CD4-positive, alpha-beta memory T cell (primary cell): ENCODE measurements around the gene CPAMD8. TPM values are rescaled to one million over a fixed set of nuclear protein-coding genes. Genes with fewer than 3 reads are reported as not detected.

Experiments used
- CTCF ChIA-PET: fragments of 350-600 bp; sonication (Branson Sonifier 250); formaldehyde crosslinking; loops from one replicate; lab custom pipeline; 2021; ENCODE audit warnings: inconsistent platforms; ENCODE audit not compliant: partially characterized antibody; lab: Charles Lee
- POLR2A ChIA-PET: fragments of 350-600 bp; sonication (Branson Sonifier 250); formaldehyde crosslinking; loops from one replicate; lab custom pipeline; 2021; ENCODE audit not compliant: partially characterized antibody; lab: Charles Lee
- DNase-seq, 5 donors: peaks; one replicate each; pipeline versions ENCODE4 v3.0.0 to v3.0.0-alpha.2; 2020 to 2022; ENCODE audit warnings: mixed read lengths in 1 of 5
- H3K27ac ChIP-seq: one replicate; pipeline ENCODE4 v1.7.0; 2013; ENCODE audit warnings: low read depth, low read length
- H3K27me3 ChIP-seq: 2 replicates; pipeline ENCODE4 v1.7.0; 2013; ENCODE audit warnings: mild to moderate bottlenecking, low read length, moderate library complexity; ENCODE audit not compliant: insufficient read depth
- H3K36me3 ChIP-seq: 2 replicates; pipeline ENCODE4 v1.7.0; 2013; ENCODE audit warnings: mild to moderate bottlenecking, low read length, moderate library complexity; ENCODE audit not compliant: insufficient read depth
- H3K4me1 ChIP-seq: 2 replicates; pipeline ENCODE4 v1.7.0; 2013; ENCODE audit warnings: mild to moderate bottlenecking, low read length, moderate library complexity; ENCODE audit not compliant: insufficient read depth
- H3K4me3 ChIP-seq, 2 donors: one replicate each; pipeline ENCODE4 v1.7.0; 2013; ENCODE audit warnings: low read length in 2 of 2, mild to moderate bottlenecking in 1 of 2
- H3K9me3 ChIP-seq, 2 donors: one replicate each; pipeline ENCODE4 v1.7.0; 2013; ENCODE audit warnings: low read length in 2 of 2, control low read depth in 1 of 2; ENCODE audit not compliant: control insufficient read depth in 1 of 2
- H3K27ac Mint-ChIP-seq, 7 donors: one replicate each; pipeline ENCODE4 v1.8.0; 2020 to 2021; ENCODE audit warnings: mixed read lengths in 7 of 7, mild to moderate bottlenecking in 6 of 7, inconsistent platforms in 3 of 7, moderate library complexity in 3 of 7
- H3K27me3 Mint-ChIP-seq, 2 donors: one replicate each; pipeline ENCODE4 v1.8.0; 2020 to 2021; ENCODE audit warnings: mixed read lengths in 2 of 2
- H3K36me3 Mint-ChIP-seq, 2 donors: one replicate each; pipeline ENCODE4 v1.8.0; 2020 to 2021; ENCODE audit warnings: mixed read lengths in 2 of 2, inconsistent platforms in 1 of 2, mild to moderate bottlenecking in 1 of 2
- H3K4me1 Mint-ChIP-seq, 4 donors: one replicate each; pipeline ENCODE4 v1.8.0; 2020 to 2021; ENCODE audit warnings: mixed read lengths in 4 of 4, mild to moderate bottlenecking in 1 of 4
- H3K4me3 Mint-ChIP-seq, 8 donors: one replicate each; pipeline ENCODE4 v1.8.0; 2020 to 2021; ENCODE audit warnings: mixed read lengths in 8 of 8, mild to moderate bottlenecking in 7 of 8, moderate library complexity in 6 of 8, inconsistent platforms in 3 of 8
- H3K9me3 Mint-ChIP-seq, 8 donors: one replicate each; pipeline ENCODE4 v1.8.0; 2020 to 2021; ENCODE audit warnings: mixed read lengths in 8 of 8, mild to moderate bottlenecking in 5 of 8, inconsistent platforms in 3 of 8, moderate library complexity in 1 of 8
- intact Hi-C: fragments of 100-400 bp; cut with micrococcal nuclease; formaldehyde crosslinking; loops from one replicate; pipeline ENCODE4 v1.15.1; 2023
- polyA plus RNA-seq, 2 donors: library from polyadenylated mRNA; unstranded; fragments of 300-500 nt; fragmentation: Illumina TruSeq; gene quantifications; one replicate each; pipeline ENCODE4 v1.2.3, GENCODE V29; 2021
- total RNA-seq, 2 experiments: library from RNA; stranded (reverse); gene quantifications; one replicate each; pipeline ENCODE4 v1.2.3, GENCODE V29; 2021

Gene CPAMD8
- total and polyA plus RNA-seq, 4 experiments from 2014 or later, result 0.88 to 3.0 (median 1.5) TPM

DNA sequence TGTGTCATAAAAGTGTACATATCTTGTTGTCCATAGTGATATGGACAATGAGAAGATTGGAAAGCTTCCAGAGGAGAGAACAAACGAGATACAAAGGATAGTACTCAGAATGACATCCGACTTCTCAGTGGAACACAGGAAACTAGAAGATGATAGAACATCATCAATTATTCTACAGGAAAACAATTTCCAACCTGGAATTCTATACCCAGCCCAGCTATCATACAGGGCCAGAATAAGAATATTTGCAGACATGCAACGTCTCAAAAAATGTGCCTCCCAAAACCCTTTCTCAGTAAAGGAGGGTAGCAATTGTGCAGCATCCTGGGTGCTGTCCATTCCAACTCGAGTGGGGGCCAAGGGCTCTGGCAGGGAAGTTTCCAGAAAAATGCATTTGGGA, 113.8 kb downstream of the CPAMD8 start:
- DNase-seq, result no peak
- no peaks in the 10 kb centered on the region for H3K4me1 Mint-ChIP-seq
- CTCF ChIA-PET, result no interaction called here
- Histone ChIP-seq H3K4me1 (no peaks in the 10 kb centered on the region), H3K27me3 (no peaks in the 10 kb centered on the region), H3K36me3 (no peaks in the 10 kb centered on the region), H3K27ac (no peak overlapping the region), H3K9me3 (peaks cover 0 to 10% of the 10 kb centered on the region in 2 donors), H3K4me3 (no peak overlapping the region)
- H3K4me3 Mint-ChIP-seq, result no peak overlapping the region
- H3K9me3 Mint-ChIP-seq, result peaks cover 0 to 44% (median 32%) of the 10 kb centered on the region in 8 donors
- POLR2A ChIA-PET, result no interaction called here
- peaks cover 2 to 3% of the 10 kb centered on the region in 2 donors for H3K27me3 Mint-ChIP-seq
- peaks cover 8% of the 10 kb centered on the region in 2 donors for H3K36me3 Mint-ChIP-seq
- H3K27ac Mint-ChIP-seq, result no peak overlapping the region
- intact Hi-C loops, result no loop called here

- peaks cover 0 to 1% of the 10 kb centered on the region in 2 donors for H3K27me3 Mint-ChIP-seq
- H3K4me3 Mint-ChIP-seq, result no peak overlapping the region
- intact Hi-C loops, result no loop called here
- no peak overlapping the region for H3K27ac ChIP-seq
- no peak for DNase-seq
- peaks cover 0 to 44% (median 32%) of the 10 kb centered on the region in 8 donors for H3K9me3 Mint-ChIP-seq
- ChIA-PET CTCF (interaction anchor here (1.5 kb wide), 1 partner anchor 141 kb away, joined by 5 read pairs; no protein-coding TSS in a partner anchor), POLR2A (no interaction called here)
- no peaks in the 10 kb centered on the region for H3K27me3 ChIP-seq
- H3K4me1 Mint-ChIP-seq, result no peaks in the 10 kb centered on the region
- no peaks in the 10 kb centered on the region for H3K36me3 ChIP-seq
- H3K27ac Mint-ChIP-seq, result no peak overlapping the region
- H3K9me3 ChIP-seq, result peaks cover 0 to 10% of the 10 kb centered on the region in 2 donors
- H3K4me1 ChIP-seq, result no peaks in the 10 kb centered on the region
- no peak overlapping the region for H3K4me3 ChIP-seq
- H3K36me3 Mint-ChIP-seq, result peaks cover 8% of the 10 kb centered on the region in 2 donors
Observed at GRCh38 chr19:16911046-16911445, 115.6 kb downstream of the CPAMD8 start.

- H3K4me3 ChIP-seq, result no peak overlapping the region
Observed at GRCh38 chr19:16908759-16909158, 117.9 kb downstream of the CPAMD8 start.

GRCh38 chr19:16904599-16904998, 122.0 kb downstream of the CPAMD8 start:
- Histone ChIP-seq H3K9me3 (no peaks in the 10 kb centered on the region), H3K27ac (no peak overlapping the region), H3K36me3 (no peaks in the 10 kb centered on the region), H3K4me3 (no peak overlapping the region), H3K27me3 (no peaks in the 10 kb centered on the region), H3K4me1 (peaks cover 4% of the 10 kb centered on the region)
- CTCF ChIA-PET, result no interaction called here
- no peaks in the 10 kb centered on the region for H3K27me3 Mint-ChIP-seq
- H3K4me3 Mint-ChIP-seq, result no peak overlapping the region
- intact Hi-C loops, result no loop called here
- peaks cover 0 to 3% (median 0%) of the 10 kb centered on the region in 8 donors for H3K9me3 Mint-ChIP-seq
- POLR2A ChIA-PET, result no interaction called here
- no peaks in the 10 kb centered on the region for H3K36me3 Mint-ChIP-seq
- no peak for DNase-seq
- peaks cover 2 to 7% (median 5%) of the 10 kb centered on the region in 4 donors for H3K4me1 Mint-ChIP-seq
- H3K27ac Mint-ChIP-seq, result no peak overlapping the region

More at GRCh38 chr19:16908759-16909158, 117.9 kb downstream of the CPAMD8 start:
- H3K9me3 ChIP-seq, result peaks cover 0 to 8% of the 10 kb centered on the region in 2 donors
- no peak overlapping the region for H3K27ac Mint-ChIP-seq
- no peak for DNase-seq
- H3K27me3 ChIP-seq, result no peaks in the 10 kb centered on the region
- no peaks in the 10 kb centered on the region for H3K27me3 Mint-ChIP-seq
- no peak overlapping the region for H3K27ac ChIP-seq
- intact Hi-C loops, result no loop called here
- peaks cover 8% of the 10 kb centered on the region in 2 donors for H3K36me3 Mint-ChIP-seq
- CTCF ChIA-PET, result no interaction called here
- H3K9me3 Mint-ChIP-seq, result peaks cover 0 to 28% (median 24%) of the 10 kb centered on the region in 8 donors
- H3K4me3 Mint-ChIP-seq, result no peak overlapping the region
- POLR2A ChIA-PET, result no interaction called here
- H3K4me1 ChIP-seq, result no peaks in the 10 kb centered on the region
- no peaks in the 10 kb centered on the region for H3K4me1 Mint-ChIP-seq
- no peaks in the 10 kb centered on the region for H3K36me3 ChIP-seq

DNA sequence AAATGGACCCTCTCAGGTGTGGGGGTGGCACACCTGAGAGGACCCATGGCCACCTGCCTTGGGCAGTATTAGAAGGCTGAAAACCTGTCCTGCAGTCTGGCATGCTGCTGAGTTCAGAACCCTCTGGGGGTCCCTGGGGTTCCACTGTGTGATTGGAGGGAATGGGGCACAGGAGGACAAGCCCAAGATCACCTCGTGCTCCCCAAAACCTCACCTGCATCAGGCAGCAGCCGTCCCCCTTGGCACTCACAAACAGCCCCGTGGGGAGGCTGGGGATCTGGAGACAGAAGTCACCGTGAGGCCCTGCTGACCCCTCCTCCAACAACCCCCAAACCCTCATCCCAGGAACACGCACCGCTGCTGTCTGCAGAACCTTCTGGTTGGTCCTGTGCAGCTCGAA, 123.3 kb downstream of the CPAMD8 start:
- no peaks in the 10 kb centered on the region for H3K36me3 ChIP-seq
- no peak for DNase-seq
- no peaks in the 10 kb centered on the region for H3K27me3 ChIP-seq
- H3K27ac Mint-ChIP-seq, result no peak overlapping the region
- H3K9me3 ChIP-seq, result no peaks in the 10 kb centered on the region
- H3K4me3 Mint-ChIP-seq, result no peak overlapping the region
- no peaks in the 10 kb centered on the region for H3K27me3 Mint-ChIP-seq
- H3K4me3 ChIP-seq, result no peak overlapping the region
- H3K4me1 Mint-ChIP-seq, result peaks cover 6 to 19% (median 13%) of the 10 kb centered on the region in 4 donors
- no peak overlapping the region for H3K27ac ChIP-seq
- H3K36me3 Mint-ChIP-seq, result no peaks in the 10 kb centered on the region
- CTCF ChIA-PET, result no interaction called here
- intact Hi-C loops, result no loop called here
- POLR2A ChIA-PET, result no interaction called here
- peaks cover 0 to 4% (median 0%) of the 10 kb centered on the region in 8 donors for H3K9me3 Mint-ChIP-seq
- H3K4me1 ChIP-seq, result peaks cover 15% of the 10 kb centered on the region

GRCh38 chr19:16902545-16902944, 124.1 kb downstream of the CPAMD8 start:
- H3K4me3 ChIP-seq, result no peak overlapping the region
- no peaks in the 10 kb centered on the region for H3K27me3 Mint-ChIP-seq
- no peaks in the 10 kb centered on the region for H3K27me3 ChIP-seq
- ChIA-PET POLR2A (no interaction called here), CTCF (interaction anchor here (0.9 kb wide), 1 partner anchor 14 kb away, joined by 3 read pairs; no protein-coding TSS in a partner anchor)
- H3K9me3 ChIP-seq, result no peaks in the 10 kb centered on the region
- no peak overlapping the region for H3K4me3 Mint-ChIP-seq
- intact Hi-C loops, result no loop called here
- peaks cover 8 to 23% (median 15%) of the 10 kb centered on the region in 4 donors for H3K4me1 Mint-ChIP-seq
- DNase-seq, result no peak
- H3K27ac Mint-ChIP-seq, result no peak overlapping the region
- peaks cover 15% of the 10 kb centered on the region for H3K4me1 ChIP-seq
- H3K36me3 Mint-ChIP-seq, result no peaks in the 10 kb centered on the region
- no peaks in the 10 kb centered on the region for H3K36me3 ChIP-seq
- H3K9me3 Mint-ChIP-seq, result peaks cover 0 to 7% (median 0%) of the 10 kb centered on the region in 8 donors
- no peak overlapping the region for H3K27ac ChIP-seq

- no peaks in the 10 kb centered on the region for H3K27me3 ChIP-seq
- Mint-ChIP-seq H3K9me3 (peaks cover 0 to 7% (median 0%) of the 10 kb centered on the region in 8 donors), H3K36me3 (no peaks in the 10 kb centered on the region), H3K27ac (no peak overlapping the region), H3K4me1 (peaks cover 8 to 23% (median 16%) of the 10 kb centered on the region in 4 donors), H3K4me3 (no peak overlapping the region), H3K27me3 (no peaks in the 10 kb centered on the region)
- no peaks in the 10 kb centered on the region for H3K36me3 ChIP-seq
- CTCF ChIA-PET, result no interaction called here
- DNase-seq, result no peak
- no peak overlapping the region for H3K27ac ChIP-seq
- POLR2A ChIA-PET, result no interaction called here
- H3K4me3 ChIP-seq, result no peak overlapping the region
- H3K4me1 ChIP-seq, result peaks cover 15% of the 10 kb centered on the region
- intact Hi-C loops, result no loop called here
- H3K9me3 ChIP-seq, result no peaks in the 10 kb centered on the region
Observed at GRCh38 chr19:16901491-16902175, 125.0 kb downstream of the CPAMD8 start.
